GM12878 (cell line): ENCODE results near the gene NRBF2. TPM values are rescaled to one million over a fixed set of nuclear protein-coding genes. Genes with fewer than 3 reads are reported as not detected.

Source experiments
- ATAC-seq: fragments of 200-7000 bp; cut with Tn5 transposase; 3 replicates; pipeline ENCODE4 v1.9.1; 2020; ENCODE audit warnings: mild to moderate bottlenecking, moderate library complexity
- BruUV-seq: library from RNA; stranded (reverse); fragments of 400-500 nt; replicated peaks from 2 replicates; lab custom pipeline; 2021; lab: Mats Ljungman, UMichigan
- CTCF ChIA-PET: fragments of 300-600 bp; sonication (Branson Sonifier 250); formaldehyde crosslinking; extraction: SDS; loops from one replicate; lab custom pipeline; 2021; ENCODE audit warnings: inconsistent platforms; lab: Yijun Ruan, JAX
- POLR2A ChIA-PET: fragments of 350-600 bp; formaldehyde crosslinking; extraction: SDS; loops from one replicate; lab custom pipeline; 2021; ENCODE audit warnings: inconsistent platforms; lab: Charles Lee
- RAD21 ChIA-PET: fragments of 300-600 bp; sonication (Branson Sonifier 250); formaldehyde crosslinking; loops from one replicate; lab custom pipeline; 2023; ENCODE audit warnings: antibody characterized with exemption; ENCODE audit not compliant: unreplicated experiment; lab: Charles Lee
- SMC1A ChIA-PET: fragments of 300-600 bp; sonication (Branson Sonifier 250); formaldehyde crosslinking; loops from one replicate; lab custom pipeline; 2023; ENCODE audit not compliant: unreplicated experiment, uncharacterized antibody; lab: Charles Lee
- DNase-seq: peaks from one replicate; pipeline ENCODE4 v3.0.0-alpha.2; 2011; ENCODE audit warnings: low read depth, low spot score
- FAIRE-seq: peaks from 3 replicates; lab custom pipeline; 2011; peaks lifted over from hg19 to GRCh38; lab: Jason Lieb, UNC
- H2AFZ ChIP-seq: 2 replicates; pipeline ENCODE4 v1.6.0; 2011; ENCODE audit warnings: low read depth, low read length, control low read depth; ENCODE audit not compliant: control insufficient read depth
- H3K27ac ChIP-seq: 2 replicates; pipeline ENCODE4 v1.5.1; 2011; ENCODE audit warnings: control low read depth; ENCODE audit not compliant: control insufficient read depth, insufficient read depth
- H3K27me3 ChIP-seq, 2 experiments: replicated peaks in 1 of 2; 2 replicates each; pipeline versions ENCODE4 v1.6.0 to v1.6.1; 2011; ENCODE audit warnings: low read length in 1 of 2; ENCODE audit not compliant: control insufficient read depth in 2 of 2, insufficient read depth in 2 of 2
- H3K36me3 ChIP-seq, 2 experiments: 2 replicates each; pipeline ENCODE4 v1.5.1; 2011; ENCODE audit warnings: low read length in 1 of 2; ENCODE audit not compliant: control insufficient read depth in 2 of 2, insufficient read depth in 2 of 2
- H3K4me1 ChIP-seq: 2 replicates; pipeline ENCODE4 v1.6.1; 2011; ENCODE audit warnings: mild to moderate bottlenecking, low read length, moderate library complexity, mixed read lengths; ENCODE audit not compliant: control insufficient read depth, insufficient read depth
- H3K4me2 ChIP-seq: 2 replicates; pipeline ENCODE4 v1.6.0; 2011; ENCODE audit warnings: control low read depth; ENCODE audit not compliant: control insufficient read depth, insufficient read depth
- H3K4me3 ChIP-seq: fragments of 200-600 bp; sonication (generic); 2 replicates; pipeline ENCODE4 v1.5.1; 2016
- H3K79me2 ChIP-seq: 2 replicates; pipeline ENCODE4 v1.6.0; 2011; ENCODE audit warnings: low read length; ENCODE audit not compliant: control insufficient read depth, insufficient read depth
- H3K9ac ChIP-seq: 2 replicates; pipeline ENCODE4 v1.8.0; 2011; ENCODE audit warnings: low read length, control low read depth, mixed read lengths; ENCODE audit not compliant: control insufficient read depth, insufficient read depth
- H3K9me3 ChIP-seq: replicated peaks from 3 replicates; pipeline ENCODE4 v1.5.1; 2011; ENCODE audit warnings: mild to moderate bottlenecking, low read length; ENCODE audit not compliant: control insufficient read depth, insufficient read depth
- H4K20me1 ChIP-seq: 2 replicates; pipeline ENCODE4 v1.6.0; 2011; ENCODE audit not compliant: control insufficient read depth, insufficient read depth
- CHD1 ChIP-seq: IDR thresholded peaks from 2 replicates; pipeline ENCODE4 v1.6.1; 2012; ENCODE audit warnings: low read depth, low read length, improper control_type of control experiment
- EED ChIP-seq: sonication (generic); IDR thresholded peaks from 2 replicates; pipeline ENCODE4 v1.6.1; 2016; ENCODE audit warnings: antibody characterized with exemption, low read depth
- FOS ChIP-seq: IDR thresholded peaks from 3 replicates; pipeline ENCODE4 v1.6.1; 2011; ENCODE audit warnings: borderline replicate concordance; ENCODE audit not compliant: insufficient read length; ENCODE audit errors: extremely low read depth
- KDM1A ChIP-seq: fragments of 200-600 bp; sonication (generic); IDR thresholded peaks from 2 replicates; pipeline ENCODE4 v1.6.1; 2016; ENCODE audit warnings: borderline replicate concordance
- MTA3 ChIP-seq: IDR thresholded peaks from 2 replicates; pipeline ENCODE4 v1.6.1; 2012; ENCODE audit warnings: low read length, inconsistent platforms, borderline replicate concordance
- SMC3 ChIP-seq: IDR thresholded peaks from 2 replicates; pipeline ENCODE4 v1.6.1; 2011; ENCODE audit warnings: low read length, improper control_type of control experiment, borderline replicate concordance
- STAT1 ChIP-seq: fragments of 450-650 bp; conservative IDR thresholded peaks from 2 replicates; pipeline ENCODE4 v1.6.1; 2014; ENCODE audit warnings: antibody characterized with exemption, mild to moderate bottlenecking
- SUZ12 ChIP-seq: fragments of 200-600 bp; sonication (generic); IDR thresholded peaks from one replicate; pipeline ENCODE4 v1.6.1; 2018; ENCODE audit warnings: antibody characterized with exemption, mild to moderate bottlenecking; ENCODE audit not compliant: unreplicated experiment
- YBX1 ChIP-seq: fragments of 450-650 bp; IDR thresholded peaks from 2 replicates; pipeline ENCODE4 v1.6.1; 2016; ENCODE audit warnings: antibody characterized with exemption
- ZNF207 ChIP-seq: fragments of 450-650 bp; IDR thresholded peaks from 2 replicates; pipeline ENCODE4 v1.6.1; 2014; ENCODE audit warnings: antibody characterized with exemption, mild to moderate bottlenecking, borderline replicate concordance
- ZNF217 ChIP-seq: fragments of 450-650 bp; IDR thresholded peaks from 2 replicates; pipeline ENCODE4 v1.6.1; 2017; ENCODE audit warnings: antibody characterized with exemption, mild to moderate bottlenecking
- ZZZ3 ChIP-seq: IDR thresholded peaks from 2 replicates; pipeline ENCODE4 v1.6.1; 2011; ENCODE audit warnings: low read depth; ENCODE audit not compliant: control insufficient read depth, insufficient read length
- WGBS: methylation state at CpG from one replicate; pipeline ENCODE4 v1.1.6; 2016; ENCODE audit warnings: low lambda C conversion rate; ENCODE audit not compliant: insufficient replicate concordance, insufficient coverage; ENCODE audit errors: missing lambda C conversion rate; 5-methylcytosine and 5-hydroxymethylcytosine counted together
- in situ Hi-C: fragments of 300-500 bp; cut with MboI; formaldehyde crosslinking; loops from 9 replicates; pipeline ENCODE4 v1.14.3; 2018; ENCODE audit warnings: mixed read lengths
- intact Hi-C: fragments of 100-400 bp; cut with micrococcal nuclease; formaldehyde crosslinking; loops from one replicate; pipeline ENCODE4 v1.14.2; 2022; ENCODE audit not compliant: unreplicated experiment
- polyA plus RNA-seq, 11 experiments: library from polyadenylated mRNA; depleted of rRNA in 4 of 11; unstranded in 6 of 11; stranded (reverse) in 5 of 11; fragments of >200 nt; fragmentation: Nextera tagmentation in 4 of 11; fragmentation: Illumina TruSeq in 1 of 11; extraction: Ambion mirVana in 4 of 11; extraction: Trizol in 1 of 11; gene quantifications; 1 replicate in 1 of 11; 2 replicates in 10 of 11; pipeline versions ENCODE4 v1.2.1 to v1.2.3, GENCODE V29; 2011 to 2016; ENCODE audit warnings: inconsistent platforms in 2 of 11, missing spikeins in 2 of 11, low read depth in 1 of 11
- total RNA-seq, 4 experiments: library from RNA; depleted of rRNA in 3 of 4; stranded (reverse); fragments of >200 nt in 3 of 4; fragmentation: Illumina TruSeq in 1 of 4; extraction: Trizol in 1 of 4; gene quantifications; 2 replicates each; pipeline versions ENCODE4 v1.2.1 to v1.2.3, GENCODE V29; 2013 to 2021
- TF ChIP-seq, protein P1 (sequence below): IDR thresholded peaks from 2 replicates; pipeline ENCODE4 v1.6.1; 2012; ENCODE audit warnings: mild to moderate bottlenecking, low read depth, low read length

The NRBF2 gene
- total and polyA plus RNA-seq, 10 of the 15 experiments (the other 5 are each of a cell fraction or from before 2014, with no cell fraction given), result 17.8 to 39.8 (median 27.7) TPM

GRCh38 chr10:63171926-63172325 lies 38.8 kb downstream of the NRBF2 start:
- no peak overlapping the region for H3K4me2 ChIP-seq
- H4K20me1 ChIP-seq, result no peaks in the 10 kb centered on the region
- H3K9me3 ChIP-seq, result no peaks in the 10 kb centered on the region
- H3K9ac ChIP-seq, result no peak overlapping the region
- ATAC-seq (no peak), FAIRE-seq (no peak), DNase-seq (no peak)
- H3K79me2 ChIP-seq, result no peaks in the 10 kb centered on the region; the same call in 1 of the 2 replicates
- RAD21 ChIA-PET, result interaction anchor here (2.8 to 10.2 kb wide), 2 partner anchors 457 to 548 kb away, joined by 18 to 241 read pairs; no protein-coding TSS in a partner anchor
- SMC1A ChIA-PET, result interaction anchor here (0.9 to 1.5 kb wide), 5 partner anchors 36 to 549 kb away, joined by 3 to 5 read pairs (median 3); no protein-coding TSS in a partner anchor
- intact Hi-C loops (no loop called here), in situ Hi-C loops (no loop called here)
- no TSS peak for BruUV-seq
- no peak overlapping the region for H2AFZ ChIP-seq
- H3K27ac ChIP-seq, result no peak overlapping the region
- POLR2A ChIA-PET, result no interaction called here
- no peaks in the 10 kb centered on the region for H3K27me3 ChIP-seq
- H3K36me3 ChIP-seq, result peaks cover 0 to 28% of the 10 kb centered on the region in 2 experiments
- TF ChIP-seq STAT1 (no peak), MTA3 (no peak), SUZ12 (no peak), ZNF207 (no peak), FOS (no peak), ZZZ3 (no peak), CHD1 (no peak), EED (no peak), ZNF217 (no peak), KDM1A (no peak), SMC3 (no peak), YBX1 (no peak)
- TF ChIP-seq, protein P1, sequence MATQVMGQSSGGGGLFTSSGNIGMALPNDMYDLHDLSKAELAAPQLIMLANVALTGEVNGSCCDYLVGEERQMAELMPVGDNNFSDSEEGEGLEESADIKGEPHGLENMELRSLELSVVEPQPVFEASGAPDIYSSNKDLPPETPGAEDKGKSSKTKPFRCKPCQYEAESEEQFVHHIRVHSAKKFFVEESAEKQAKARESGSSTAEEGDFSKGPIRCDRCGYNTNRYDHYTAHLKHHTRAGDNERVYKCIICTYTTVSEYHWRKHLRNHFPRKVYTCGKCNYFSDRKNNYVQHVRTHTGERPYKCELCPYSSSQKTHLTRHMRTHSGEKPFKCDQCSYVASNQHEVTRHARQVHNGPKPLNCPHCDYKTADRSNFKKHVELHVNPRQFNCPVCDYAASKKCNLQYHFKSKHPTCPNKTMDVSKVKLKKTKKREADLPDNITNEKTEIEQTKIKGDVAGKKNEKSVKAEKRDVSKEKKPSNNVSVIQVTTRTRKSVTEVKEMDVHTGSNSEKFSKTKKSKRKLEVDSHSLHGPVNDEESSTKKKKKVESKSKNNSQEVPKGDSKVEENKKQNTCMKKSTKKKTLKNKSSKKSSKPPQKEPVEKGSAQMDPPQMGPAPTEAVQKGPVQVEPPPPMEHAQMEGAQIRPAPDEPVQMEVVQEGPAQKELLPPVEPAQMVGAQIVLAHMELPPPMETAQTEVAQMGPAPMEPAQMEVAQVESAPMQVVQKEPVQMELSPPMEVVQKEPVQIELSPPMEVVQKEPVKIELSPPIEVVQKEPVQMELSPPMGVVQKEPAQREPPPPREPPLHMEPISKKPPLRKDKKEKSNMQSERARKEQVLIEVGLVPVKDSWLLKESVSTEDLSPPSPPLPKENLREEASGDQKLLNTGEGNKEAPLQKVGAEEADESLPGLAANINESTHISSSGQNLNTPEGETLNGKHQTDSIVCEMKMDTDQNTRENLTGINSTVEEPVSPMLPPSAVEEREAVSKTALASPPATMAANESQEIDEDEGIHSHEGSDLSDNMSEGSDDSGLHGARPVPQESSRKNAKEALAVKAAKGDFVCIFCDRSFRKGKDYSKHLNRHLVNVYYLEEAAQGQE, result no peak
- CTCF ChIA-PET, result interaction anchor here (0.6 to 17.6 kb wide), 7 partner anchors 14 to 732 kb away, joined by 3 to 521 read pairs (median 4); no protein-coding TSS in a partner anchor
- H3K4me1 ChIP-seq, result peaks cover 18% of the 10 kb centered on the region
- H3K4me3 ChIP-seq, result no peak overlapping the region
- WGBS, result 100% methylated on average over 1 of the region's 1 CpG
